Neuronal stem cell (in vitro differentiated cells): ENCODE results near the gene CCDC102A.

ENCODE experiments used
- DNase-seq: peaks from one replicate; pipeline ENCODE4 v3.0.0-alpha.2; 2013; ENCODE audit warnings: low spot score
- H2AFZ ChIP-seq: one replicate; pipeline ENCODE4 v1.6.1; 2013; ENCODE audit warnings: mild to moderate bottlenecking, low read length, inconsistent platforms
- H2AK5ac ChIP-seq: 2 replicates; pipeline ENCODE4 v1.6.1; 2013; ENCODE audit warnings: low read depth, mild to moderate bottlenecking, inconsistent platforms, low read length, moderate library complexity, mixed read lengths
- H2BK120ac ChIP-seq: 2 replicates; pipeline ENCODE4 v1.6.1; 2013; ENCODE audit warnings: low read depth, mild to moderate bottlenecking, inconsistent platforms, low read length, moderate library complexity, mixed read lengths
- H2BK12ac ChIP-seq: one replicate; pipeline ENCODE4 v1.6.1; 2013; ENCODE audit warnings: low read length, inconsistent platforms
- H2BK15ac ChIP-seq: 2 replicates; pipeline ENCODE4 v1.6.1; 2013; ENCODE audit warnings: mild to moderate bottlenecking, low read length, inconsistent platforms, mixed read lengths
- H2BK5ac ChIP-seq: one replicate; pipeline ENCODE4 v1.6.1; 2013; ENCODE audit warnings: inconsistent platforms, mild to moderate bottlenecking, low read length, moderate library complexity
- H3K14ac ChIP-seq: one replicate; pipeline ENCODE4 v1.6.1; 2013; ENCODE audit warnings: low read length, inconsistent platforms
- H3K18ac ChIP-seq: 2 replicates; pipeline ENCODE4 v1.6.1; 2013; ENCODE audit warnings: low read length, inconsistent platforms
- H3K23ac ChIP-seq: 2 replicates; pipeline ENCODE4 v1.6.1; 2013; ENCODE audit warnings: low read depth, mild to moderate bottlenecking, mixed read lengths, low read length, inconsistent platforms; ENCODE audit not compliant: poor library complexity
- H3K27ac ChIP-seq: replicated peaks from 3 replicates; pipeline ENCODE4 v1.5.1; 2013; ENCODE audit warnings: low read length, inconsistent platforms
- H3K27me3 ChIP-seq, 3 experiments: 2 replicates each; pipeline ENCODE4 v1.6.1; 2013; ENCODE audit warnings: low read length in 3 of 3, mild to moderate bottlenecking in 2 of 3, inconsistent platforms in 1 of 3, low read depth in 1 of 3, mixed read lengths in 1 of 3, moderate library complexity in 1 of 3; ENCODE audit not compliant: control insufficient read depth in 3 of 3, insufficient read depth in 3 of 3
- H3K36me3 ChIP-seq, 2 donors: replicated peaks in 1 of 2; 2 replicates each; pipeline ENCODE4 v1.6.1; 2013; ENCODE audit warnings: low read length in 2 of 2; ENCODE audit not compliant: control insufficient read depth in 2 of 2, insufficient read depth in 2 of 2
- H3K4ac ChIP-seq: 2 replicates; pipeline ENCODE4 v1.6.1; 2013; ENCODE audit warnings: inconsistent platforms, mild to moderate bottlenecking, low read length, moderate library complexity
- H3K4me1 ChIP-seq, 2 donors: 1 replicate in 1 of 2; 2 replicates in 1 of 2; pipeline ENCODE4 v1.6.1; 2013; ENCODE audit warnings: low read length in 2 of 2, low read depth in 1 of 2; ENCODE audit not compliant: control insufficient read depth in 2 of 2, insufficient read depth in 1 of 2
- H3K4me2 ChIP-seq: one replicate; pipeline ENCODE4 v1.6.1; 2013; ENCODE audit warnings: mild to moderate bottlenecking, low read length, inconsistent platforms; ENCODE audit not compliant: insufficient read depth, poor library complexity, severe bottlenecking
- H3K4me3 ChIP-seq, 2 donors: 2 replicates each; pipeline ENCODE4 v1.5.1; 2013; ENCODE audit warnings: low read length in 2 of 2, mild to moderate bottlenecking in 2 of 2, inconsistent platforms in 1 of 2, moderate library complexity in 1 of 2
- H3K79me1 ChIP-seq: one replicate; pipeline ENCODE4 v1.6.1; 2013; ENCODE audit warnings: low read depth, mild to moderate bottlenecking, inconsistent platforms, low read length, moderate library complexity
- H3K9ac ChIP-seq: one replicate; pipeline ENCODE4 v1.6.1; 2013; ENCODE audit warnings: mild to moderate bottlenecking, low read depth, low read length, inconsistent platforms; ENCODE audit not compliant: poor library complexity
- H3K9me3 ChIP-seq, 2 donors: replicated peaks in 1 of 2; 2 replicates each; pipeline versions ENCODE3 to v1.6.1; 2013; ENCODE audit warnings: low read length in 2 of 2, mild to moderate bottlenecking in 2 of 2, inconsistent platforms in 1 of 2, low read depth in 1 of 2, mixed read lengths in 1 of 2, moderate library complexity in 1 of 2; ENCODE audit not compliant: control insufficient read depth in 2 of 2, insufficient read depth in 1 of 2
- H4K8ac ChIP-seq: one replicate; pipeline ENCODE4 v1.6.1; 2013; ENCODE audit warnings: low read depth, mild to moderate bottlenecking, inconsistent platforms, low read length, moderate library complexity
- H4K91ac ChIP-seq: one replicate; pipeline ENCODE4 v1.6.1; 2013; ENCODE audit warnings: low read length, low read depth, mild to moderate bottlenecking, inconsistent platforms; ENCODE audit not compliant: poor library complexity
- WGBS, 2 donors: extraction: QIAGEN DNeasy Blood & Tissue Kit; methylation state at CpG; one replicate each; pipeline ENCODE4 v1.1.7; 2013; ENCODE audit warnings: missing lambda C conversion rate in 2 of 2, mixed read lengths in 1 of 2; ENCODE audit not compliant: insufficient read length in 2 of 2, insufficient replicate concordance in 1 of 2; ENCODE audit errors: extremely low coverage in 2 of 2; 5-methylcytosine and 5-hydroxymethylcytosine counted together

Gene CCDC102A

GRCh38 chr16:57565461-57565860 is 29.1 kb upstream of the CCDC102A start:
- H2AK5ac ChIP-seq, result no peak overlapping the region
- DNase-seq, result no peak

DNA sequence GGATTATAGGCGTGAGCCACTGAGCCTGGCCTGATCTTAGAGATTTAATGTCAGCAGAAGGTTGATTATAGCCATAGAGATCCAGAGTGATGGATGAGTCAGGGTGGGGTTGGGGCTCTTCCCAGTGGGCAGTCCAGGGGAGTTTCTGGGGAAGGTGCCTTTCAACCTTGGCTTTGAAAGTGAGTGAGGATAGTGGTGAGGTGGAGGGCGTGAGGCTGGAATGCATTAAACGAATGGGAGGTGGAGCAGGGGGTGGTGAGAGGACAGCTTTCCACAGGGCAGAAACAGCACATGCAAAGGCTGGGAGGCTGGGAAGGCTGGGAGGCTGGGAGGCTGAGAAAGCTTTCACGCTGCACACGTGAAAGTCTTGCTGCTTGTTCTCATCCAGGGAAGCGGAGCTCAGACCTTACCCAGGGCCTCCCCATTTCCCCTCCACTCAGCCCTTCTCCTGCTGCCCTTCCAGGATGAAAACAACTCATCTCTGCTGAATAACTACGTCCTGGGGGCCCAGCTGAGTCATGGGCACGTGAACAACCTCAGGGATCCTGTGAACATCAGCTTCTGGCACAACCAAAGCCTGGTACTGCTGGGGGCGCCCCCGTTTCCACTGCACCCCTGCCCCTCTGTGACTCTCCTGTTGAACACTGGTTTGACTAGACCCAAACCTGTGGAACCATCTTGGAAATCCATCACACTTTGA is 28.4 kb upstream of the CCDC102A start:
- H2AFZ ChIP-seq, result no peak overlapping the region
- H3K79me1 ChIP-seq, result no peaks in the 10 kb centered on the region
- no peak overlapping the region for H3K27ac ChIP-seq

More at GRCh38 chr16:57565461-57565860, 29.1 kb upstream of the CCDC102A start:
- no peak overlapping the region for H2BK12ac ChIP-seq
- WGBS, 2 donors, result no CpG with 5 or more reads among the region's 3 CpGs
- no peak overlapping the region for H2BK120ac ChIP-seq
- H3K27ac ChIP-seq, result no peak overlapping the region
- H3K36me3 ChIP-seq, result peaks cover 0 to 7% of the 10 kb centered on the region in 2 donors
- peaks cover 0 to 9% of the 10 kb centered on the region in 2 donors for H3K9me3 ChIP-seq
- H3K9ac ChIP-seq, result no peak overlapping the region
- H3K4me1 ChIP-seq, result peaks cover 0 to 2% of the 10 kb centered on the region in 2 donors
- H2BK5ac ChIP-seq, result no peak overlapping the region
- no peaks in the 10 kb centered on the region for H3K27me3 ChIP-seq
- no peak overlapping the region for H4K91ac ChIP-seq
- no peak overlapping the region for H2BK15ac ChIP-seq
- no peak overlapping the region for H2AFZ ChIP-seq
- no peak overlapping the region for H3K4ac ChIP-seq
- peak overlapping the region; percentile 17 for H3K23ac ChIP-seq
- H3K79me1 ChIP-seq, result no peaks in the 10 kb centered on the region
- no peak overlapping the region for H3K4me3 ChIP-seq
- no peak overlapping the region for H3K18ac ChIP-seq
- H3K14ac ChIP-seq, result no peak overlapping the region
- H4K8ac ChIP-seq, result no peak overlapping the region
- no peak overlapping the region for H3K4me2 ChIP-seq

GRCh38 chr16:57563761-57564160 is 27.4 kb upstream of the CCDC102A start:
- no peak overlapping the region for H3K4me2 ChIP-seq
- no peak overlapping the region for H4K8ac ChIP-seq
- H3K79me1 ChIP-seq, result no peaks in the 10 kb centered on the region
- H3K4me3 ChIP-seq, result no peak overlapping the region
- H2AFZ ChIP-seq, result no peak overlapping the region
- no peak overlapping the region for H3K4ac ChIP-seq
- no peak overlapping the region for H3K18ac ChIP-seq
- H3K27me3 ChIP-seq, result no peaks in the 10 kb centered on the region
- H3K27ac ChIP-seq, result no peak overlapping the region
- no peak overlapping the region for H2BK120ac ChIP-seq
- peaks cover 0 to 5% of the 10 kb centered on the region in 2 donors for H3K9me3 ChIP-seq
- H3K23ac ChIP-seq, result no peak overlapping the region
- peaks cover 0 to 2% of the 10 kb centered on the region in 2 donors for H3K4me1 ChIP-seq
- no peak overlapping the region for H3K14ac ChIP-seq
- no peak overlapping the region for H2BK5ac ChIP-seq
- H3K36me3 ChIP-seq, result no peaks in the 10 kb centered on the region
- H2BK15ac ChIP-seq, result peak overlapping the region; percentile 15
- no peak for DNase-seq
- no peak overlapping the region for H2BK12ac ChIP-seq
- no peak overlapping the region for H3K9ac ChIP-seq
- H4K91ac ChIP-seq, result no peak overlapping the region
- no CpG with 5 or more reads among the region's 12 CpGs for WGBS, 2 donors
- H2AK5ac ChIP-seq, result no peak overlapping the region

More for the DNA sequence above, 28.4 kb upstream of the CCDC102A start:
- no peak overlapping the region for H3K14ac ChIP-seq
- no peak overlapping the region for H4K91ac ChIP-seq
- no peak overlapping the region for H3K9ac ChIP-seq
- no peak overlapping the region for H3K4me3 ChIP-seq
- H3K4ac ChIP-seq, result no peak overlapping the region
- no peak overlapping the region for H2BK12ac ChIP-seq
- H2BK15ac ChIP-seq, result no peak overlapping the region
- peak overlapping the region; percentile 7 for H2AK5ac ChIP-seq
- H3K23ac ChIP-seq, result peak overlapping the region; percentile 78
- no peak overlapping the region for H4K8ac ChIP-seq
- no peak overlapping the region for H3K4me2 ChIP-seq
- no peak overlapping the region for H2BK5ac ChIP-seq
- H3K36me3 ChIP-seq, result peaks cover 0 to 5% of the 10 kb centered on the region in 2 donors
- H3K18ac ChIP-seq, result peak overlapping the region; percentile 41
- peaks cover 0 to 8% of the 10 kb centered on the region in 2 donors for H3K9me3 ChIP-seq
- H3K4me1 ChIP-seq, result peaks cover 0 to 2% of the 10 kb centered on the region in 2 donors
- no CpG with 5 or more reads among the region's 10 CpGs for WGBS, 2 donors
- no peaks in the 10 kb centered on the region for H3K27me3 ChIP-seq
- no peak overlapping the region for H2BK120ac ChIP-seq
- no peak for DNase-seq

DNA sequence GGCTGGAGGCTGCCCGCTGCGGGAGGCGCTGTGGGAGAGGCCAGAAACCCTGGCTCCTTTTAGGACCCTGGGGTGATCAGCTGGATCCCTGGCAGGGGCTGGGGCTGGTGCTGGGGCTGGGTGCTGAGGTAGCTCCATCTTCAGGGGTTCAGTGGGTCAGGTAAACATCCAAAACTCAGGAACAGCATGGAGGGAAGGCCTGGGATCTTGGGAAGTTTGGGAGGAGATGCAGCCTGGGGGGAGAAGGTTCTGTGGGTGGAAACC is 27.0 kb upstream of the CCDC102A start:
- Histone ChIP-seq H2BK5ac (peak overlapping the region; percentile 7), H3K14ac (no peak overlapping the region), H3K4me3 (no peak overlapping the region), H3K4me2 (no peak overlapping the region), H2BK120ac (no peak overlapping the region), H3K36me3 (no peaks in the 10 kb centered on the region), H2BK15ac (peak overlapping the region; percentile 15), H2AFZ (no peak overlapping the region), H3K9me3 (peaks cover 0 to 5% of the 10 kb centered on the region in 2 donors), H3K4me1 (peaks cover 0 to 2% of the 10 kb centered on the region in 2 donors), H4K91ac (no peak overlapping the region), H2BK12ac (no peak overlapping the region), H3K18ac (no peak overlapping the region), H3K79me1 (no peaks in the 10 kb centered on the region), H2AK5ac (no peak overlapping the region), H3K27ac (no peak overlapping the region), H3K23ac (no peak overlapping the region), H3K27me3 (no peaks in the 10 kb centered on the region), H3K9ac (no peak overlapping the region), H3K4ac (no peak overlapping the region), H4K8ac (no peak overlapping the region)
- no CpG with 5 or more reads among the region's 3 CpGs for WGBS, 2 donors
- no peak for DNase-seq
